NCI-H2081 (cell line): Measurements from ENCODE around the gene PTPRN2.

Experiments used
- DNase-seq, 2 experiments: peaks; one replicate each; lab custom pipeline; 2025; lab: John Stamatoyannopoulos, UW

Gene PTPRN2

GRCh38 chr7:158602905-158603772 lies 15.5 kb upstream of the PTPRN2 start:
- DNase-seq = no peak

GRCh38 chr7:158602041-158602440 lies 14.4 kb upstream of the PTPRN2 start:
- DNase-seq = no peak

GRCh38 chr7:158601090-158601489 lies 13.5 kb upstream of the PTPRN2 start:
- no peak for DNase-seq

- DNase-seq = no peak
Observed at GRCh38 chr7:158596745-158597144, 9.1 kb upstream of the PTPRN2 start.

- no peak for DNase-seq
Observed at GRCh38 chr7:158596309-158596708, 8.7 kb upstream of the PTPRN2 start.

- no peak for DNase-seq
Observed at GRCh38 chr7:158595068-158595467, 7.4 kb upstream of the PTPRN2 start.

GRCh38 chr7:158592541-158592940 lies 4.9 kb upstream of the PTPRN2 start:
- no peak for DNase-seq

GRCh38 chr7:158591944-158592343 lies 4.3 kb upstream of the PTPRN2 start:
- DNase-seq = no peak

- no peak for DNase-seq
Observed at GRCh38 chr7:158590181-158590530, 2.5 kb upstream of the PTPRN2 start.

- DNase-seq = no peak
Observed at GRCh38 chr7:158589653-158590052, 2.0 kb upstream of the PTPRN2 start.

- DNase-seq = no peak
Observed at GRCh38 chr7:158588878-158589442, 1.3 kb upstream of the PTPRN2 start.

GRCh38 chr7:158588085-158588877 lies 658 bp upstream of the PTPRN2 start:
- DNase-seq = no peak

- peak; percentile 21 to 31 for DNase-seq
Observed at GRCh38 chr7:158586499-158587161, 993 bp downstream of the PTPRN2 start.

GRCh38 chr7:158585721-158586498 lies 1.7 kb downstream of the PTPRN2 start:
- no peak for DNase-seq

- DNase-seq = no peak
Observed at GRCh38 chr7:158584407-158584806, 3.2 kb downstream of the PTPRN2 start.

- DNase-seq = no peak
Observed at GRCh38 chr7:158583810-158584209, 3.8 kb downstream of the PTPRN2 start.

- DNase-seq = no peak
Observed at GRCh38 chr7:158583143-158583542, 4.5 kb downstream of the PTPRN2 start.

- no peak for DNase-seq
Observed at GRCh38 chr7:158582089-158582456, 5.5 kb downstream of the PTPRN2 start.

GRCh38 chr7:158581440-158582088 lies 6.1 kb downstream of the PTPRN2 start:
- DNase-seq = peak; percentile 64 to 90

GRCh38 chr7:158579662-158580646 lies 7.7 kb downstream of the PTPRN2 start:
- DNase-seq = no peak
